GM19372 (cell line): ENCODE measurements around the gene PNMT.
"Not testable (repeated sequence)": the region's sequence is repeated elsewhere in the genome, so short reads cannot be mapped to it uniquely, and the experiment has no call there.

ENCODE experiments used
- ATAC-seq: cut with Tn5 transposase; IDR thresholded peaks from one replicate; pipeline ENCODE4 v1.9.1; 2021; ENCODE audit warnings: mild to moderate bottlenecking, low read depth, moderate library complexity; ENCODE audit not compliant: unreplicated experiment

The PNMT gene

DNA sequence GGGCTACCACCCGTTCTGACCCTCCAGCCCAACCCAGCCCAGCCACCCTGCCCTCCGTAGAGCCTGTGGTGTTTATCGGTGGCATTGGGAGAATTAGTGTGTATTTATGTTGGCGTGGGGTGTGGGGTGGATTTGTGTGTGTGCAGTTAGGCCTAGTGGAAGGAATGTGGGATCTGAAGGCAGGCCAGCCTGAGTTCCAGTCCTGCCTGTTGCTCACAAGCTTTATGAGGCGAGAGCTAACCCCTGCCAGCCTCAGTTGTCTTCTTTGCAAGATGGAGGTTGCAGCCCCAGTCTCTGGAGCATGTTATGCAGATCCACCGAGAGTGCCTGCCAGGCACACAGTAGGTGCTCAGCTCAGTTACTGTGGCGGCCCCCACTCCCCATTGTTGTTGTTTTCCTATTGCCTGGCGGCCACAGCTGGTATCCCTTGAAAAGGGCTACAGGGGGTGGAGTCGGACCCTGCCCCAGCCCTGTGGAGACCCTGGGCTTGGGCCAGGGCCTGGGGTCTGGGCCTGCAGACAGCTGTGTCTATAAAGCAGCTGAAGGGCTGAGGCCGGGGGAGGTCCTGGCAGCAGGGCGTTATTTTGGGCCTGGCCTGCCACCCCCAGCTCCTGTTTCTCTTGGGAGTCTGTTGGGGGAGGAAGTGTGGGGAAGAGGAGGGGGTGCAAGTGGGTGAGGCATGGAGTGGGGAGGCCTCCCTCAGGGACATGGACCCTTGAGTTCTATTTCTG is 36.7 kb downstream of the PNMT start:
- no peak for ATAC-seq

DNA sequence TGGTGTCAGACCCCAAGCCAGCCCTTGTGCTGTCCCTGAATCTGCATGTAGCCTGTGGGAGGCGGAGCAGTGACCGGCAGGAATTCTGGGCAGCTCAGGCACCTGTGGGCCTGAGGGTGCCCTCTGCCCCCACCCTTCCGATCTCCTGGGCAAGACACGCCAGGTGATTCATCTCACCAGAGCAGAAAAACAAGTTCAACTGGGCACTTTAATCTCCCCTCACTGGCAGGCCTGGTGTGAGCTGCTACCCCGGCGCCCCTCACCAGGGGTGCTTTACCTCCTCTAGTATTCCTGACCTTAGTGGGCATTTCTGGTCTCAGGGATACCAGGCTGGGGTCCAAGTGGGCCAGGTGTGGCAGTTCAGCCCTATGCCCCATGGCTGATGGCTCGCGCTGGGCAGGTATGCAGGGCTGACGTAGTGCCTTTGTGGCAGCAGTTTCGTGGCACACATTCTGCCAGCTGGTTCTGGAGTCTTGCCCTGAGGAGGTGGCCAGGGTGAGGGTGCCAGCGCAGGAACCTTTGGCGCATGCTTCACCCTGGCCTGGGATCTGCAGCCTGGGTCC is 37.6 kb downstream of the PNMT start:
- no peak for ATAC-seq

DNA sequence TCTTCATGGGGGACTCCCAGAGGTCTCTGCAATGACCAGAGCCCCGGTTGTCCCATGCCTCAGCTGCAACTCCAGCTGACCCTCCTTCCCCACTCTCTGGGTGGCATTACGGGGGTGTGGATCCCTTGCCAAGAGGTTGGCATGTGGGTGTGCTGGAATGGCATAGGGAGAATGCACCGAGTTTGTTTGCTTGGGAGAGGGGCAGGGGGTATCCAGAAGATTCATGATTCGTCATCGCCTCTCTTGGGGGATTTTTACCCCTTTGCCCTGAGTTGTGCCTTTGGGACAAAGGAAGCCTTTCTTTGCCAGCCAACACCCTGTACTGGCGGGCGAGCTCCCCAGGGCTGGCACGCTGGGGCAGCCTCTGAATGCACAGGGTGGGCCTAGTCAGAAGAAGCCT is 38.1 kb downstream of the PNMT start:
- no peak for ATAC-seq

DNA sequence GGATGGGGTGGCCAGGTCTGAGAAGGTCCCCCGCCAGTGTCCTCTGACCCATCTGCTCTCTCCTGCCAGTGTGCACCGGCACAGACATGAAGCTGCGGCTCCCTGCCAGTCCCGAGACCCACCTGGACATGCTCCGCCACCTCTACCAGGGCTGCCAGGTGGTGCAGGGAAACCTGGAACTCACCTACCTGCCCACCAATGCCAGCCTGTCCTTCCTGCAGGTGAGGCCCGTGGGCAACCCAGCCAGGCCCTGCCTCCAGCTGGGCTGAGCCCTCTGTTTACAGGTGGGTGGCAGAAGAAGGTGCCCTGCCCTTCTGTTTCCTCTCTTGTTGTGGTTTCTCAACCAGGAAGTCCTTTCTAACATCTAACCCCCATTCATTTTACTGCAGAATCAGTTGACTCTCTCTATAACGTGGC is 38.7 kb downstream of the PNMT start:
- no peak for ATAC-seq

DNA sequence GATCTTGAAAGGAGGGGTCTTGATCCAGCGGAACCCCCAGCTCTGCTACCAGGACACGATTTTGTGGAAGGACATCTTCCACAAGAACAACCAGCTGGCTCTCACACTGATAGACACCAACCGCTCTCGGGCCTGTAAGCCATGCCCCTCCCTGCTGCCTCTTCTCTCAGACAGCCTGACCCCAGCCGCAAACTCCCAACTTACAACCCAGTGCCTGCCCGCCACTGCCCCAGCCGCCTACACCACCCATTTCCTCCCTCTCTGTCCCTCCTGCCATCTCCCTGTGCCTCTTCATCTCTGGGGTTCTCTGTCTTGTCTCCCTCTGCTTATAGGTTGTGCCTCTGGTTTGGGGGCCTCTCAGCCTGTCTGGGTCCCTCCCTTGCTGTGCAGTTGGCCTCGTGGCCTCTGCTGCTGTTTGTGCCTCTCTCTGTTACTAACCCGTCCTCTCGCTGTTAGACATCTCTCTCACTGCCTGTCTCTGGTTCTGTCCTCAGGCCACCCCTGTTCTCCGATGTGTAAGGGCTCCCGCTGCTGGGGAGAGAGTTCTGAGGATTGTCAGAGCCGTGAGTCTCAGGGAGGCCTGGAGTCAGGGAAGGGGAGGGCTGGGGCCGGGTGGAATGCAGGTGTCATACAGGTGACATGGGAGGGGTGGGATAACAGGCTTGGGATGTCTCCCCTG is 41.2 kb downstream of the PNMT start:
- no peak for ATAC-seq

DNA sequence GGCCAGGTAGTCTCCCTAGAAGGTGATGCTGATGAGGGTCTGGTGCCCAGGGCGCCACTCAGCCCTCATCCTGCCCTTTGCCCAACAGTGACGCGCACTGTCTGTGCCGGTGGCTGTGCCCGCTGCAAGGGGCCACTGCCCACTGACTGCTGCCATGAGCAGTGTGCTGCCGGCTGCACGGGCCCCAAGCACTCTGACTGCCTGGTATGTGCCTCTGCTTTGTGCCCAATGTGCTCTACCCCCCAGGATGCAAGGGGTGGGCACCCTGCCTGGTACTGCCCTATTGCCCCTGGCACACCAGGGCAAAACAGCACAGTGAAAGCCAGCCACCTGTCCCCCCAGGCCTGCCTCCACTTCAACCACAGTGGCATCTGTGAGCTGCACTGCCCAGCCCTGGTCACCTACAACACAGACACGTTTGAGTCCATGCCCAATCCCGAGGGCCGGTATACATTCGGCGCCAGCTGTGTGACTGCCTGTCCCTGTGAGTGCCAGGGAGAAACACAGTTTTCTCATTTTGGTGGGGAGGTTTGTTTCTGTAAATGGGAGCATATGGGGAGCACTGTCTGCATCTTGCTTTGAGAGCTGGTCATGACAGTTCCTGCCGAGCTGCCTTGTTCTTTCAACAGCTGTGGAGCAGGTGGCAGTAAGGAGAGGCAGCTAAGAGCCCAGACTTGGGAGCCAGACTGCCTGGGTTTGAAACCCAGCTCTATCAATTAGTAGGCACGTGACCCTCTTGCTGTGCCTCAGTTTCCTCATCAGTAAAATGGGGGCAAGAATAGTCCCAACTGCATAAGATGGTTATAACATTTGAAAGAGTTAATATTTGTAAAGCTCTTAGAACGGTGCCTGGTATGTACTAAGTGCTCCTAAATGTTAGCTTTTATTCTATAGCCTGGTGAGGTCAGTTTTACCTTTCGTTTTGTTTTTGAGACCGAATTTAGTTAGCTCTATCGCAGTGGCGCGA is 42.0 kb downstream of the PNMT start:
- ATAC-seq: no peak

DNA sequence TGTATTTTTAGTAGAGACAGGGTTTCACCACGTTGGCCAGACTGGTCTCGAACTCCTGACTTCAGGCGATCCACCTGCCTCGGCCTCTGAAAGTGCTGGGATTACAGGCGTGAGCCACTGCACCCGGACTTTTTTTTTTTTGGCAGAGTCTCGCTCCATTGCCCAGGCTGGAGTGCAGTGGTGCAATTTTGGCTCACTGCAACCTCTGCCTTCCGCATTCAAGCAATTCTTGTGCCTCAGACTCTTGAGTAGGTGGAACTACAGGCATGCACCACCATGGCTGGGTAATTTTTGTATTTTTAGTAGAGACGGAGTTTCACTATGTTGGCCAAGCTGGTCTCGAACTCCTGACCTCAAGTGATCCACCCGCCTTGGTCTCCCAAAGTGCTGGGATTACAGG is 42.8 kb downstream of the PNMT start:
- not testable (repeated sequence) for ATAC-seq

DNA sequence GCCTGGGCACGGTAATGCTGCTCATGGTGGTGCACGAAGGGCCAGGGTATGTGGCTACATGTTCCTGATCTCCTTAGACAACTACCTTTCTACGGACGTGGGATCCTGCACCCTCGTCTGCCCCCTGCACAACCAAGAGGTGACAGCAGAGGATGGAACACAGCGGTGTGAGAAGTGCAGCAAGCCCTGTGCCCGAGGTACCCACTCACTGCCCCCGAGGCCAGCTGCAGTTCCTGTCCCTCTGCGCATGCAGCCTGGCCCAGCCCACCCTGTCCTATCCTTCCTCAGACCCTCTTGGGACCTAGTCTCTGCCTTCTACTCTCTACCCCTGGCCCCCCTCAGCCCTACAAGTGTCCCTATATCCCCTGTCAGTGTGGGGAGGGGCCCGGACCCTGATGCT is 43.6 kb downstream of the PNMT start:
- ATAC-seq: no peak

DNA sequence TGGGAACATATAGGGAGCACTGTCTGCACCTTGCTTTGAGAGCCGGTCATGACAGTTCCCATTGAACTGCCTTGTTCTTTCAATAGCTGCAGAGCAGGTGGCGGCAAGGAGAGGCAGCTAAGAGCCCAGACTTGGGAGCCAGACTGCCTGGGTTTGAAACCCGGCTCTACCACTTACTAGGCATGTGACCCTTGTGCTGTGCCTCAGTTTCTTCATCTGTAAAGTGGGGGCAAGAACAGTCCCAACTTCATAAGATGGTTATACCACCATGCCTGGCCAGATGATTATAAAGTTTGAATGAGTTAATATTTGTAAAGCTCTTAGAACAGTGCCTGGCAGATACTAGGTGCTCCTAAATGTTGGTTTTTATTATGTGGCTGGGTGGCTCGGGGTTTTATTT is 46.0 kb downstream of the PNMT start:
- ATAC-seq: no peak

DNA sequence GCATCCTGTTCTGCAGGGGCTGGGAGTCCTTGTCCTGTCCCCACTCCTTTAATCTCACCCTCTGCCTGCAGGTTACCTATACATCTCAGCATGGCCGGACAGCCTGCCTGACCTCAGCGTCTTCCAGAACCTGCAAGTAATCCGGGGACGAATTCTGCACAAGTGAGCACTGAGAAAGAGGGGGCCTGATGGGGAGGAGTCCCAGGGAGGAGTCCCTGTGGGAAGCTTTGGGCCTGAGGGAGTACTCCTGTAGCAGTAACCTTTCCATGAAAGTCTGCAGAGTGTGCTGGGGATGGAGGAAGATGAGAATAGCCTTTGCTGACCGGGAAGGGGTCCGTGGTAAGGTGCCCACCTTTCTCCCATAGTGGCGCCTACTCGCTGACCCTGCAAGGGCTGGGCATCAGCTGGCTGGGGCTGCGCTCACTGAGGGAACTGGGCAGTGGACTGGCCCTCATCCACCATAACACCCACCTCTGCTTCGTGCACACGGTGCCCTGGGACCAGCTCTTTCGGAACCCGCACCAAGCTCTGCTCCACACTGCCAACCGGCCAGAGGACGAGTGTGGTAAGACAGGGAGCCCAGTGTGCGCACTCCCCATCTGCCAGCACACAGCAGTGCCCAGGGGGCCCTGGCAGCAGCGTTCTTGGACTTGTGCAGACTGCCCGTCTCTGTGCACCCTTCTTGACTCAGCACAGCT is 47.3 kb downstream of the PNMT start:
- no peak for ATAC-seq

DNA sequence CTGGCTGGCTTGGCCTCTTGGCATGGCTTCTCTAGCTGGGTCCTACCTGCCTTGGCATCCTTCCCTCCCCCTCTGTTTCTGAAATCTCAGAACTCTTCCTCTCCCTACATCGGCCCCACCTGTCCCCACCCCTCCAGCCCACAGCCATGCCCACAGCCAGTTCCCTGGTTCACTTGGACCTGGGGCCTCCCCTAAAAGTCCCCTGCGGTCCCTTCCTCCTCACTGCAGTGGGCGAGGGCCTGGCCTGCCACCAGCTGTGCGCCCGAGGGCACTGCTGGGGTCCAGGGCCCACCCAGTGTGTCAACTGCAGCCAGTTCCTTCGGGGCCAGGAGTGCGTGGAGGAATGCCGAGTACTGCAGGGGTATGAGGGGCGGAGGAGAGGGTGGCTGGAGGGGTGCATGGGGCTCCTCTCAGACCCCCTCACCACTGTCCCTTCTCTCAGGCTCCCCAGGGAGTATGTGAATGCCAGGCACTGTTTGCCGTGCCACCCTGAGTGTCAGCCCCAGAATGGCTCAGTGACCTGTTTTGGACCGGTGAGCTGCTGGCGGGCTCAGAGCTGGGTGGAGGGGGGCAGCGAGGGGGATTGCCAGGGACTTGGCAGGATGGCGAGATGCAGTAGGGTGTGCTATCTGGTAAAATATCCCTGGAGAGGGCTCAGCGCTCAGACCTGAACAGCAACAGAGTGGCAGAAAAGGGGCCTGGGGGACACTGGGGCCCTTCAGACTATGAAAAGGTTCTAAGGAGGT is 48.0 kb downstream of the PNMT start:
- no peak for ATAC-seq

DNA sequence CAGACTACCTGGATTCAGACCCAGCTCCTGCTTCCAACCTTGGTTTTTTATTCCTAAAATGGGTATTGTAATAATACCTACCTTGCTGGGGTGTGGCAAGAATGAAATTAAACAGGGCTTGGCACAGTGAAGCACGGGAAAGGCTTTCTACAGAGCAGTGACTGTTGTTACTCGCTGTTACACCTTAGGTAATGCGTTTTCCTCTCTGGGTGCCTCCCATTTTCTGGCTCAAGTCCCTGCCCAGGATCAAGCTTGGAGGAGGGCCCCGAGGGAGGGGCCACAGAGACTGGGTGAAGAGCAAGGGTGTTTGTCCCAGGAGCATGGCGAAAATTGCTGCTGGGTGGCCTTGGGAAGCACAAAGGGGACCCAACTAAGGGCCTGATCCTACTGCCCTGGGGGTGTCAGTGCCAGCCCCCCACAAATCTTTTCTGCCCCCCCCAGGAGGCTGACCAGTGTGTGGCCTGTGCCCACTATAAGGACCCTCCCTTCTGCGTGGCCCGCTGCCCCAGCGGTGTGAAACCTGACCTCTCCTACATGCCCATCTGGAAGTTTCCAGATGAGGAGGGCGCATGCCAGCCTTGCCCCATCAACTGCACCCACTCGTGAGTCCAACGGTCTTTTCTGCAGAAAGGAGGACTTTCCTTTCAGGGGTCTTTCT is 48.8 kb downstream of the PNMT start:
- no peak for ATAC-seq

DNA sequence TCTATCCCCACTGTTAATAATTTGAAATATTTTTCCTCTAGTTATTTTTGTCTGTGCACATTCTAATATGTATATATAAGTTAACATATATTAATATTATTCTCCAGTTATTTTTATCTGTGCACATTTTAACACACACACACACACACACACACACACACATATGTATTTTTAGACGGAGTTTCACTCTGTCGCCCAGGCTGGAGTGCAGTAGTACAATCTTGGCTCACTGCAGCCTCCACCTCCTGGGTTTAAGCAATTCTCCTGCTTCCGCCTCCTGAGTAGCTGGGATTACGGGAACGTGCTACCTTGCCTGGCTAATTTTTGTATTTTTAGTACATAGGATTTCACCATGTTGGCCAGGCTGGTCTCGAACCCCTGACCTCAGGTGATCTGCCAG is 49.4 kb downstream of the PNMT start:
- no peak for ATAC-seq

DNA sequence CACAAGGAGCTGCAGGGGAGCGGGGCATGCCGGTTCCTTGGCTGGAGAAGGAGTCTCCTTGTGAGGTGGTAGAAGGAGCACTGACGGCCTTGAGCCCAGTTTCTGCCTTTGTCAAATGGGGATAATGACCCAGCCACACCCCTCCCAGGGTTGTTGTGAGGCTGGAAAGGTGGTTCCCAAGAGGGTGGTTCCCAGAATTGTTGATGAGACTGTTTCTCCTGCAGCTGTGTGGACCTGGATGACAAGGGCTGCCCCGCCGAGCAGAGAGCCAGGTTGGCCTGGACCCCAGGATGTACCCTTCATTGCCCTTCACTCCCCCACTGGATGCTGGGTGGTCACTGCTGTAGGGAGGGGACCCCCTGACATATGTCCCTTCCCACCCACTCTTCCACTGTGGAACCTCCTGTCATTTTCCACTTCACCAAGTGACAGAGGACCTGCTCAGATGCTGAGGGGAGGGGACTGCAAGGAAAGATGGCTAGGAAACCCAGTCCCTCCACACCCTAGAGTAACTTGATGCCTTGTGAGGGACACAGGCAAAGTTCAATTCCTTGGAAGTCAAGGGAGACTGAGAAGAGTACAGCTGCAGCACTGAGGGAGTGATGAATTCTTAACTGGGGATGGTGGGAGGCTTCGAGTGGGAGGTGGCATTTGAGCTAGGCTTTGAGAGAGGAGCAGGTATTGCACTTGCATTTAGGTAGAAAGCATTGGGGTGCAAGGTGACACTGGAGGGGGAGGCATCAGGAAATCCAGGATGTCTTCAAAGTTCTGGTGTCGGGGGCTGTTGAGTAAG is 51.5 kb downstream of the PNMT start:
- ATAC-seq: no peak
